NCI-H446 treated with DMSO at 0.1 percent for 48 hours (cell line): Measurements from ENCODE around the gene PNMA1.

Experiments used
- DNase-seq: peaks from one replicate; lab custom pipeline; 2025; lab: John Stamatoyannopoulos, UW

PNMA1 gene

DNA sequence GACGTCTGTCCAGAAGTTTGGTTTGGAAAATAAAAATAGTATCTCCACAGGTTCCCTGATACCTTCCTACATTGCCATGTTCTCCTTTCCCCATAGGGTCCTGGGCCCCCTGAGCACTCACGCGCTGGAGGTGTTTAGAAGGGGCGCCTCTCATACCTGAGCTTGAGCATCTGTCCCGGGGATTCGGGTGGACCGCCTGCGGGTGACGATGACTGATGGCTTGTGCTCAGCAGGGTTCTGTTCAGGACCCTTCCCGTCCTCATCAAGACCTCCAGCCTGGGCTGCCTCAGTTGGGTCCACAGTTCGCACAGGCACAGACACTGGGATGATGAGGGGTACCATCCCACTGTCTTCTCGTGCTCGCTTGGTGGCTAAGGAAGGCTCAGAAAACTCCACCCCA lies 22.7 kb upstream of the PNMA1 start:
- no peak for DNase-seq

DNA sequence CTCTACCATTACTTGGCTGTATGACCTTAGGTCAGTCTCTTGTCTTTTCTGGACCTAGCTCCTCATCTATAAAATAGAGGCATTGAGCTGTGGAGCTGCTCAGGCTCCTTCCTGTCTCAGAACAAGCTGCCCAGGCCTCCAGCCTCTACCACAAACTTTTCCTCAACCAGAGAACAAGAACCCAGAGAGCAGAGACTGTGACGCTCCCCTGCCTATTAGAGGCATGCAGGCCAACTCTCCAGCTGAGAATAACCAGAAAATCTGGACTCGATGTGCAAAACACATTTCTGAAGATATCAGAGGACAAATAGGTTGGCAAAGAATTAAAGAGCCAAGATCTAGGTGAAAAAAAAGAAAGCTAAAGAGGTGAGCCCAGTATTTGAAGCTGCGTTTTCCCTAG lies 17.8 kb upstream of the PNMA1 start:
- no peak for DNase-seq

DNA sequence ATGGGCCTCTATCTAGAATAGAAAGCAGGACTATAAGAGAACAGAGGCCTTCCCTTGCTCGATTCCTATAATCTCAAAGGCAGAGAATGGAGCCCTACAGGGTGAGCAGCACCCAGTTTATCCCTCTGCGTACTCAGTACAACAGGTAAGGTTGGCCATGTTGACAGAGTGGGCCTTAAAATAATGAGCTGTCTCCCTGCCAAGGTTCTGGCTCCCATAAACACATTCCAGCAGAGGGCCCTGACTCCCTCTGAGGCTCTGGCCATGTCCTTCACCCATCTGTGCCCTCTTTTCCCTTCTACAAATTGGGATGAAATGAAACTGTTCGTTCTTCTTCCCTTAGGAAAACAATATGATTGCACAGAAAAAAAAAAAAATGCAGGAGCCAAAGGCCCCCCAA lies 16.9 kb upstream of the PNMA1 start:
- no peak for DNase-seq

DNA sequence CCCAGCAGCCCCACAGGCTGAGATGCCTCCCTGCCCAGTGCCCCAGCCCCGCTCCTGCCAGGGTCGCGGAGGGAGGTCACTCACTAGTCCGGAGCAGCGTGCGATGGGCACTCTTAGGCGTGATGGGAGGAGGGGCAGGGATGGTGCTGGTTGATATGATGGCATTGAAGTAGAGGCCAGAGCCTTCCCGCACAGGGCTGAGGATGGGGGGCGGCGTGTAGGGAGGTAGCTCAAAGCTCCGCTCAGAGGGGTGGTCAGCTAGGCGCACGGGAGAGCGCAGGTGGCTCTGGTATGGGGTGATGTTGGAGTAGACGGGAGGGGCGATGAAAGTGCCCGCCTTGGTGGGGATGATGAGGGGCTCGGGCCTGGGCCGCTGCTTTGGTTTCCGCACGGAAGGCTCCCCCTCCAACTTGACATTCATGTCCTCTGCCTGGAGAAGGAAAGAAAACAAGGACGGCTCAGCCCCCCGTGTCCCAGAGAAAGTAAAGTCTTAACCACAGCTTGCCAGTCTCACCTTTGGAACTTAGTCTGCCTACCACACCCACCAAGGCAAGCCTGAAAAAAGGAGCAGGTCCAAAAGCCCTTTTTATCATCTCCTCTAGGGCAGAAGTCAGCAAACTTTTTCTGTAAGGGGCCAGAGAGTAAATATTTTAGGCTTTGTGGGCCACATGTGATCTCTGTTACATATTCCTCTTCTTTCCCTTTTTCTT lies 15.5 kb upstream of the PNMA1 start:
- no peak for DNase-seq

DNA sequence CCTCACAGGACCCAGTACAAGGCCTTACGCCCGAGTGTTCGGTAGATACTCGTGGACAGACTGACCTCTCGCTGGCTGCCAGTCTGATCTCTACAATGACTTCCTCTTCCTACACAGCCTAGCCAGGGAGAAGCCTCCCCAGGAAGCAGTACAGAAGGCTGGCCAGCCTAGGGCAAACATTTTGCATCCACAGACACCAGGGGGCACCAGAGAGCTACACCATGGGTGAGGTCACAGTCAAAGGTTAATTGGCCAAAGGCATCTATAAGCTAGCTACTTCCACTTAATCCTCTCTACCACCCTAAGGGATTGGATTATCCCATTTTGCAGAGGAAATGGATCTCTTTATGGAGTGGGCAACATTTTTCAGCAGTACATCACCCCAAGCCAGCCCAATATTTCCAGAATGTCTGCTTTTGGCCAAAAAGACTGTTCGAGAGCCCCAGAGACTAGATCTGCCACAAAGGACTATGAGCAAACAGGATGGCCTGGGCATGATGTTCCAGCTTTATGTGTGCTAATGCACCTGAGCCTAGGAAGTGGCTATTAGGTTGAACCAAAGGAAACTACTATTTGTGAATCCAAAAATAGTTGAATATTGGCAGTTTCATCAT lies 14.6 kb upstream of the PNMA1 start:
- no peak for DNase-seq

DNA sequence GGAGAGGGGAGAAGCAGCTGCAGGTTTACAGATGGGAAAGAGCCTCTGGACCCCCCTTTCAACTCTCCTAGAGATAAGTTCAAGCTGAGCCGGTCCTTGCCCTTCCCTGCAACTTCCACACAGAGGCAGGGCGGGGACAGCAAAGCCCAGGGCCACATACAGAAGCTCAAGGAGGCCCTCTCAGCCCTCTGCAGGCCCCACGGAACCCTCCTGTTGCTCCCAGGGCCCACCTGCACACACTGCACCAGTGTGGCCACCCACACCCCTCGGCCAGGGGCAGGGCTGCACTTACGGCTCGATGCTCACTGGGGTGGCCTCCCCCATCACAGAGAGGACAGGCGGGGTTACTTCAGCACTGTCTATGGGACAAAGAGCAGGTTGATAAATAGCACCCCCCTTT lies 13.0 kb upstream of the PNMA1 start:
- DNase-seq = no peak

DNA sequence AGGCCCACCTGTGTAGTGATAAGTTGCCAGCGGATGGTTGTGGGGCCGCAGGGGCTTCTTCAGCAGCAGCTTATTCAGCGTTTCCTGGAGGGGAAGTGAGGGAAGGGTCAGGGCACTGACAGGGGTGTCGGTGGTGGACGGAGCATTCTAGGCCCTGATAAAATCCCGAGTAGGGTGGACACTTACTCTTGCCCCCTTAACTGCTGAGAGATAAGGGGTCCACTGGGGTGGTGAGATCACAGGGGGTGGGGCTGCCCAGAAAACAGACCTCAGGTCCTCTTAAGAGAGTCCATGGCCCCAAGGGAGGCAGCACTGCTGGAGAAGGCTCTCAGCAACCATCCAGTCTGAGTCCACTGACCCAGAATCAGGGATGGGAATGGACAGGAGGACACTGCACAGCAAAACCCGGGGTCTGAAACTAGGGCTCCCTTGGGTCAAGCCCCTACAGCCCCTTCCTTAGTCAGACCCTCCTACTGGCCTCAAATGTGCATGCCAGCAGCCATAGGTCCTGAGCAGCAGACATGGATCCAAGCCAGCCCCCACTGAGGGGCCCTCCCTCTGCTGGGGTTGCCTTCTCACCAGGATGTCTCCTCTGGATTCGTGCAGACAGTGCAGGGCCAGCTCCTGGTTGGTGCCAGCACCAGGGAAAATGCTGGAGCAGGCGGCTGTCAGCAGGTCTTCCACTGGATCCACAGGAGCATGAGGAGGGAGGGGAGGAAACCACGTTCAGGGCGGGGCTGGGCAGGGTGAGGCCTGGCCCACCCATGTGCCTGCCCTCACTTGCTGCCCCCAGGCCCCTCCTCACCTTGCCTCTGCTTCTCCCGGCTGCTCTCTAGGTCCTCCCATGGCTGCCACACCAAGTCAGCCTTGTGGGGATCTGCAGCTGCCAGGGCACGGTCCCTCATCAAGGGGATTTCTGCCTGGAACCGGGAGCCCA lies 12.1 kb upstream of the PNMA1 start:
- DNase-seq = no peak

DNA sequence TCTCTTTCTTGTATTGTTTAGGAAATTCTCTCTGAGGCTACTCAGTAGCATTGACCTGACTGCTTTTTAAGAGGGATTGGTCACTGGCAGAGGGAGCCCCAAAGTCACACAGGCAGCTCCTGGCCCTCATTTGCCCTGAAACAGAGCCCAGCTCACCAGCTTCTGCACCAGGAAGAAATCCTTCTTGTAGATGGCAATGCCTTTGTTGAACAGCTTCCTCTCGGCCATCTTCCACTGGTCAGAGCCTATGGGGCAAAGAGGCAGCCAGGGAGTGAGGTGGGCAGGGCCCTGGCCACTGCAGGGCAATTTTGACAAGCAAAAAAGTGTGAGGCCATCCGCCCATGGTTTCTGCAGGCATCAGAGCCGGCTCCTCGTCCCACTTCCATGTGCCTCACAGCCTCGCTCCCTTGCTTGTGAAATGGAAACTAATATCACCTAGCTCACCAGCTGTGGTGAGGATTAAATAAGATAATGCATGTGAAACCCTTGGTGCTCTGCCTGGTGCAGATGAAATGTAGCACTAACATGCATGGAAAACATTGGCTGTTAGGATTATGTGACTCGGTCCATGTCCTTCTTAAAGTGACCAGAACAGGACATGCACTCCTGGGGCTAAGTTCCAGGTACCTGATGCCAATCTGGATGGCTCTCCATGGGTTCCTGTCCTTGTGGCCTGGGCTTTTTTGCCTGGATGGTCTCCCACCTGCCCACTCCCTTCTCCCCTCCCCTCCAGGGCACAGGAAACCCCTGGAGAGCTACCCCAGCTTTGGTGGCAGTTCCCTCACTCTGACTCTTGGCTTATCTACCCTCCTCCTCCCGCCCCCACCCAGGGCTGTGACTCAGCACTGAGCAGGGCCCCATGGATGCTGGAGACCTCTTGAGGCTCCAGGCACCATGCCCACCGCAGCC lies 11.2 kb upstream of the PNMA1 start:
- DNase-seq = no peak

DNA sequence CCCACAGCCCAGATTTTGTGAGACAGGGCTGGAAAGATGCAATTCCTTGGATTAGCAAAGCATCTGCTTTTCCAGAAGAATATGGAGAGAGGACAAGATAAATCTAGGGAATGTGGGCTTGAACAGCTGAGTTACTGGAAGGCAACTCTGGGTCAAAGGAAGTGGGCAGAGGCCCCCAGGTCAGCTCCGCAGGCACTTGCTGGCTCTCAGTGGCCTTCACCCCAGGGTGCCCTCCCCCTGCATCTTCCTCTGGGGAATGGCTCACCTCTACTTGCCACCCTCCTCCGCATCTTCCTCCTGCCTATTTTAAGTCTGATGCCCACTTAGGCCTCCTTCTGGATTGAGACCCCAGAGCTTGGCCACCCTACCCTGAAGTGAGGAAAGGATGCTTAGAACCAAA lies 10.5 kb upstream of the PNMA1 start:
- DNase-seq = no peak

DNA sequence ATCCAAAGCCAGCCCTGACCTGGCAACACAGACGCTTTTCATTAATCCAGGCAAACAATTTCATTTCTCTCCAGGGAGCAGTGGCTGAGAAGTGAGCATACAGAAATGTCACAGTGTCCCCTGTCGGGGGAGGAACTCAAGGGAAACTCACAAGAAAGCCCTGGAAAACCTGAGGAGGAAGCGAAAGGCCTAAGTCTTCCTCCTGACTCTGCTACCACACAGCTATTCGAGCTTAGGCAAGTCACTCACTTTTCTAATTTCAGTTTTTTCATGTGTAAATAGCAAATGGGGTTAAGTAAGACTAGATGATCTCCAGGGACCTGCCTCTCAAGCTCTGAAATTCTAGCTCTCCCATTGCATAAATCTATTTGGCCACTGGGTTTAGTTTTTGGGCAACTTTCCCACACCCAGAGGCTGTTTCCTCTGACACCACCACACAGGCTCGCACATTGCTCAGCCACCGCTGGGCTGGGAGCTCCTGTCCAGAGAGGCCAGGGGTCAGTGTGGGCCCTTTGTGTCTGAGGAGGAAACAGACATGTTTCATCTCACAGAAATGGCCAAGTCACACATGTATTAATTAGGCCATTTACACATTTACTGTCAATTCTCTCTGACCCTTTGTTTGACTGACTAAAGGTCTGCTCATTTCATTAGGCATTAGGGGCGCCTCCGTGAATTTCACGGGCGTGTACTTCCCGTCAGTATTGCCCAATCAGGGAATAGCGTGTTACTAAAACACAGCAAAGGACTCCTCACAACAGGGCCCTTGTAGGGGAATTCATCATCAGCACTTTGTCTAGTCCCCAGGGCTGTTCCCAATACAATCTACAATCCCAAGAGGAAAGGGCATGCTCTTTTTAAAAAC lies 9.8 kb upstream of the PNMA1 start:
- no peak for DNase-seq

DNA sequence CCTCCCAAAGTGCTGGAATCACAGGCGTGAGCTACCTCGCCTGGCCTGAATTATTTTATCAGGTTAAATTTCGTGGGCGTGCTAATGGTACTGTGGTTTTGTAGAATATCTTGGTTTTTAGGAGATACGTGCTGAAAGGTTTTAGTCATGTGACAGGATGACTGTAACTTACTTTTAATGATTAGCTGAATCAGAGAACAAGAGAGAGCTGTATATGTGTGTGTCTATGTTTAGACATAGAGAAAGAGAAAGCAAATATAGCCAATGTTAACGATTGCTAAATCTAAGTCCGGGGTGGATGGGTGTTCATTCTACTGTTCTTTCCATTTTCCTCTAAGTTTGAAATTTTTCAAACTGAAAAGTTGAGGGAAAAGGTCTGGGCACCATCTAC lies 9.2 kb upstream of the PNMA1 start:
- DNase-seq = no peak

DNA sequence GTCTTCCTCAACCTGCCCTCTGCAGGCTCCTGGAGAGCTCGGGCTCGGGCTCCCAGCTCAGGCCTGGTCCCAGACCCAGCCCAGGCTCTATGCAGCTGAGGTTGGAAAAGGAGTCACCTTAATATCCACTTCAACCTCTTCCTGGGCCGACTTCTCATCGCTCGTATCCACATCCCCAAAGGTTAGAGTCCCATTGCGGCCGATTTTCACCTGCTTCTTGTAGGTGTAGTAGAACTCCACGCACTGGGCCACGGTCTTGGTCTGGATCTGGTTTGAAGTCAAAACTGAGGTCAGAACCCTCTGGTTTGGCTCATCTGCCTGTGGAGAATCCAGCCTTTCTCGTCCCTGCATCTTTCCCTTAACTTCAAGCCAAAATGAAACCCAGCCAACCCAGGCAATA lies 8.4 kb upstream of the PNMA1 start:
- no peak for DNase-seq

DNA sequence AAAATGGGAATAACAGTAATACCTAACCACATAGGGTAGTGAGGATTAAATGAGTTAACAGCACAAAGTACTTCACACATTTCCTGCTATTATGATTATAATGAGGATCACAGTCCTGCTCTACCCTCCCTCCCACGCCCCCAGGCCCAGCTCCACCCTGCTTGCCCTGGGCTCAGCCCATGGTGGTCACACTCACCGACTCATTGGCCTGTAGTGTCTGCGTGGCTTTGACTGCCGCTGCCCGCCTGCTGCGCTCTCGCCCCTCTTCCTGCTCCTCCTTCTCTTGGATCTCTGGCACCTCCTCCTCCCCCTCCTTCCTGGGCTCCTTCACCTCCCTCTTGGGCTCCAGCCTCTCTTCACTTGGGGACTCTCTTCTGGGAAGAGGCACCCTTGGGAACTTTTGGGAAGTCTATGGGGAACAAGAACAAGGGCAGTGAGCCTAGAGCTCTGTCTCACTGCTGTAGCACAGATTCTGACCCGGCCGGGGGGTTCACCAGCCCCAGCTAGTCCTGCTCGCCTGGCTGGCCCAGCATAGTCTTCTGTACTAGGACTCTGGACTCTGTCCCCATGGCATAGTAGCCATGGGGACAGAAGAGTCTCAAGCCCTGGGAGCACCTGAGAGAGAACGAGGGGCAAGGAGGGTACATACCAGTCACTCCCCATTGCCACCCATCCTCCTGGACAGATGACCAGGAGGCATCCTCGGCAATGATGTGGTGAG lies 7.1 kb upstream of the PNMA1 start:
- no peak for DNase-seq

DNA sequence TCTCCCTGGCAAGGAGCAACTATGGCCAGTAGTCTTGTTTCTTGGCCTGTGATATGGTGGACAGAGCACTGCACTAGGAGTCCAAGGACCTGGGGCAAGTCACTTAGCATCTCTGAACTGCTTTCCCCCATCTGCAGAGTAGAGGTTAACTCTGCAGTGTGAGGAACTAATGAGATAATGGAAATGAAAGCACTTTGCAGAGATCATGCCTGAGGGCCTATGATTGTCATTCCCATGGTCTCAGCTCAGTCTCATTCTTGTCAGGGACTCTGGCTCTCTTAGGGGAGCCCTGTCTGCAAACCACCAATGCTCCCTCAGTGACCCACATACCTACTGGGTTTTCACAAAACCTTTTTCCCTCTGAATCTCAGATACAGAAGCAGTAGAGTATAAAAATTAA lies 6.5 kb upstream of the PNMA1 start:
- DNase-seq = no peak

DNA sequence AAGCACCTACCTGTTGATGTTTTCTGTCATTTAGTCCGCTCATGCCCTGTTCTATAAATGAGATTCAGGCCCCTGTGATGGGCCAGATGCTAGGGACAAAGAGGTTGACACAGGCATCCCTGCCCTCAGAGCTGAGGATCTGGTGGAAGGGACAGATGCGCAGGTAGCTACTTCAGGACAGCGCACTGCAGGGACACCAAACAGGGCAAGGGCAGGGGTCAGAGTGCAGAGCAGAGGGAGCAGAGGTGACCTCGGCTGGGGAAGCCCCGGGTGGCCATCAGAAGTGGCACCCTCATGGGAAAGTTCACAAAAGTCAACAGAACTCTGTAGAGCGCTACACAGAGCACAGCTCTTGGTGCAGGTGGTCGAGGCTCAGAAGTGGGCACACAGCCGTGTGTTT lies 5.6 kb upstream of the PNMA1 start:
- DNase-seq = no peak

DNA sequence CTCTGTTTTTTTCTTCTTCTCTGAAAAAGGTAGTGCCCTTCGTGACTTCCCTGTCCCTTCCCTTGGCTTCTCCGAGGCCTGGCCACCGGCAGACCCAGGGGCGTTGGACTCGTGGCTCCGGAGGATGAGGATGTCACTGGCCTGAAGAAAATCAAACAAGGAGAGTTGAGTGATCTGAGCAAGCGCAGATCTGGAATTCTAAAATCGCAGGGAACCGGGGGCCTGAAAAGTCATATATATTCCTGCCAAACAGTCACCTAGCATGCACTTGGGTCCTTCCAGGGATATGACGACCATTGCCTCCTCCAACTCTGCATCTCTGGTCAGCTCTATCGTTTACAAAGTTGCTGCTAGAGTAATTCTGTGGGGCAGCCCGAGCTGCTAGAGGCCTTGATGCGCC lies 5.2 kb upstream of the PNMA1 start:
- no peak for DNase-seq

DNA sequence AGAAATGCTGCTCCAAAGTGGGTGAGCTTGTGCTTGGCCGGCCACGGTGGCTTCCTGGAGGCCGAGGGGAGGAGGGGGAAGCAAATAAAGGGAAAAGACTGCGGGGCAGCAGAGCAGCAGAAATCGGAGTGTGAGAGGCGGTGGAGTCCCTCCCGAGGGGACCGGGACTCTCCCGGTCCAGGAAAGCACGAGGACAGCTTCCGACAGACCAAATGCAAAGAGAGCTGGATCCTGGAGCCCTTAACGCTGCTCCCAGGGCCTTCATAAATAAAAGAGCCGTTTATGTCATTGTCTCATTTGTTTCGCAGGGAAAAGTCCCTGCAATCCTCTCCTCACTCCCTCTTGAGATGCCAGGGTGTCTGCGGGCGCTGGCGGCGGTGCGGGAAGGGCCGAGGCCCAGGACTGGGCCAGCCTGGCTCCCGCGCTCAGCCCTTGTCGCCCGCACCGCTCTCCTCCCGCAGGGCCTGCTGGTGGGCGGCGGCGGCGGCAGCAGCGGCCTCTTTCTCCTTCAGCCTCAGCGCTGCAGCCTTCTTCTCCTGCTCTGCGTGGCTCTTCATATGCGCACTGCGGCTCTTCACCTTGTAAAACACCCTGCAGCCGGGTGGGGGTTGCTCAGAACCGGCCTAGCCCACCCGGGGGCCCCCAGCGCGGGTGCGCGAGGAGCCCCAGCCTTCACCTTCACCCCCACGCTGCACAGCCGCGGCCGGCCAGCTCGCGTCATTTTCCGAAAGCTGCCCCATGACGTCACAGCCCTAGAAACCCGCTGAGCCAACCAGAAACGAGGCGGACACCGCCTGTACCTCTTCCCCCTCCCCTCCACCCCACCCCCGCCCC lies 4.5 kb upstream of the PNMA1 start:
- no peak for DNase-seq

DNA sequence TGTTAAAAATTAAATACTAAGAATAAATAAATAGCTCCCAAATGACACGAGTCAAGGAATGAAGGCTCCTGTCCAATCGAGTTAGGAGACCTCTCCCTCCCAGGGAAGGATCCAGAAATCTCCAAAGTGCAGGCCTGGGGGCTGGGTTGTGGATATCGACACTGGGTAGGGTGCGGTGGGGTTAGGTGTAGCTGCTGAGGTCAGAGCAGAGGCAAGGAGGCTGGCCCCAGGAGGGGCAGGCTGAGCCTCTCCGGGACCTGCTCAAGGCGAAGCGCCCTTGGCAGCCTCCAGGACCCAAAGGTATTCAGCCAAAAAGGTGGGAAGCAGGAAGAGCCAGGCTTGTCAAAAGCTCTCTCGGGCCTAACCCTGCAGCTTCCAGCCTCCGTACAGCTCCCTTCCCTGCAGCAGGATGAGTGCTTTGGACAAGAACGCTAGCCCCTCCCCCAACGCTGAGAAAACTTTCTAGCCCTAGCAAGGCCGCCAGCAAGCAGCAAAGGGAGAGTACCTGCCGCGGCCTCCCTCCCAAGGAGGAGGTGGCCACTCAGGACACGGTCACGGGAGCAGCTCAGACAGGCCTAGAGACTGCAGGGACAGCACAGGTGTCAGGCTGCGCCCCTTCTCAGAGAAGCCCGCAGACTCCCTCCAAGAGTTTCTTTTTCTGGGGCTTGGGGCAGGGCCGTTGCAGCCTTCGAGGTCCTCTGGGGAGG lies 3.7 kb upstream of the PNMA1 start:
- DNase-seq = no peak

DNA sequence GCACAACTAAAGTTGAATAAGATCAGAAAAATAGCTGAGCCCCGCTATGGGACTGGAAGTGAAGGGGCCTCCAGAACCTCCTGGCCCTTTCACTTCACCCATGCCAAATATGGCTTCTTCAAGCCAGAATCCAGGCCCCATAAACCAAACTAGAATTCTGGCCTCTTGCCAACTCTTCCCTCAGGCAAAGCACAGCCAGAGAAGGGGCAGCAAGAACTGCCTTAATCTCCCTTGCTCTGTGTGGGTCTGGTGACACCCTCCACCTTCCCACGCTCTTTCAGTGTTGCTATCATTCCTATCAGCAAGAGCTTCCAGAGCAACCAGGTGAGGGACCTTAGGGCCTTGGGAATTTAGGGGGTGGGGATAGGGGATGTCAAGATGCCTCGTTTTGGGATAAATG lies 3.1 kb upstream of the PNMA1 start:
- no peak for DNase-seq
